OCI-LY1 (cell line): ENCODE data around the gene PI4KA.
"Not testable (repeated sequence)": the region's sequence is repeated elsewhere in the genome, so short reads cannot be mapped to it uniquely, and the experiment has no call there.

Experiments used
- H2AFZ ChIP-seq: fragments of 200-600 bp; sonication (generic), shearing (Covaris generic); 2 replicates; pipeline ENCODE4 v1.6.0; 2014; ENCODE audit warnings: antibody characterized with exemption, mild to moderate bottlenecking, low read length
- H3F3A ChIP-seq: fragments of 200-600 bp; sonication (generic), shearing (Covaris generic); 2 replicates; pipeline ENCODE4 v1.6.0; 2014; ENCODE audit warnings: mild to moderate bottlenecking, antibody characterized with exemption, low read length, moderate library complexity; ENCODE audit not compliant: insufficient read depth
- H3K27ac ChIP-seq: fragments of 200-600 bp; sonication (generic); 2 replicates; pipeline ENCODE4 v1.5.1; 2014; ENCODE audit warnings: low read length, mixed run types, mild to moderate bottlenecking, low read depth; ENCODE audit not compliant: poor library complexity, severe bottlenecking
- H3K27me3 ChIP-seq: fragments of 200-600 bp; sonication (generic); 2 replicates; pipeline ENCODE4 v1.6.0; 2014; ENCODE audit warnings: antibody characterized with exemption, mild to moderate bottlenecking, low read length, moderate library complexity; ENCODE audit not compliant: insufficient read depth
- H3K36me3 ChIP-seq: fragments of 200-600 bp; sonication (generic); 2 replicates; pipeline ENCODE4 v1.6.1; 2014; ENCODE audit warnings: mild to moderate bottlenecking, antibody characterized with exemption, low read length, moderate library complexity, mixed read lengths; ENCODE audit not compliant: insufficient read depth
- H3K4me1 ChIP-seq: fragments of 200-600 bp; sonication (generic); 2 replicates; pipeline ENCODE4 v1.5.1; 2014; ENCODE audit warnings: mild to moderate bottlenecking, low read length, moderate library complexity; ENCODE audit not compliant: insufficient read depth, severe bottlenecking
- H3K4me2 ChIP-seq: fragments of 200-600 bp; sonication (generic), shearing (Covaris generic); 2 replicates; pipeline ENCODE4 v1.6.1; 2014; ENCODE audit warnings: low read length
- H3K4me3 ChIP-seq: fragments of 200-600 bp; sonication (generic); 2 replicates; pipeline ENCODE4 v1.5.1; 2014; ENCODE audit warnings: low read length, low read depth, mild to moderate bottlenecking, mixed read lengths; ENCODE audit not compliant: poor library complexity, severe bottlenecking
- H3K79me2 ChIP-seq: fragments of 200-600 bp; shearing (Covaris generic); 2 replicates; pipeline ENCODE4 v1.6.1; 2016; ENCODE audit warnings: mixed run types, low read length, mixed read lengths; ENCODE audit not compliant: insufficient read depth
- H3K9ac ChIP-seq: fragments of 200-600 bp; sonication (generic), shearing (Covaris generic); 2 replicates; pipeline ENCODE4 v1.6.1; 2014; ENCODE audit warnings: mild to moderate bottlenecking, low read length, mixed read lengths
- H3K9me2 ChIP-seq: fragments of 200-600 bp; sonication (generic), shearing (Covaris generic); 2 replicates; pipeline ENCODE4 v1.6.1; 2014; ENCODE audit warnings: low read depth, mild to moderate bottlenecking, low read length, mixed read lengths
- H3K9me3 ChIP-seq: fragments of 200-600 bp; shearing (Covaris generic); 2 replicates; pipeline ENCODE4 v1.6.1; 2014; ENCODE audit warnings: low read length, mixed read lengths
- H4K20me1 ChIP-seq: fragments of 200-600 bp; sonication (generic), shearing (Covaris generic); 2 replicates; pipeline ENCODE4 v1.6.0; 2016; ENCODE audit warnings: mild to moderate bottlenecking, low read length; ENCODE audit not compliant: insufficient read depth
- CTCF ChIP-seq: fragments of 200-600 bp; sonication (generic), shearing (Covaris generic); IDR thresholded peaks from 2 replicates; pipeline ENCODE4 v1.5.1; 2017; ENCODE audit warnings: mild to moderate bottlenecking, antibody characterized with exemption, low read length, moderate library complexity, mixed read lengths
- EZH2 ChIP-seq: fragments of 200-600 bp; sonication (generic), shearing (Covaris generic); IDR thresholded peaks from 2 replicates; pipeline ENCODE4 v1.8.0; 2017; ENCODE audit warnings: borderline replicate concordance, mixed run types, mild to moderate bottlenecking, antibody characterized with exemption, low read length, moderate library complexity, mixed read lengths

Gene PI4KA

GRCh38 chr22:20771918-20772625, 86.5 kb downstream of the PI4KA start:
- Histone ChIP-seq H3K4me2 (no peak overlapping the region), H3K9ac (no peak overlapping the region), H3K9me2 (no peaks in the 10 kb centered on the region), H3K79me2 (no peaks in the 10 kb centered on the region), H4K20me1 (no peaks in the 10 kb centered on the region), H3K4me1 (no peaks in the 10 kb centered on the region), H3F3A (no peaks in the 10 kb centered on the region), H3K4me3 (no peak overlapping the region), H3K9me3 (no peaks in the 10 kb centered on the region), H3K27me3 (no peaks in the 10 kb centered on the region), H3K27ac (no peak overlapping the region), H3K36me3 (peaks cover 8% of the 10 kb centered on the region), H2AFZ (no peak overlapping the region)
- peak; percentile 19; the same call in 1 of the 2 replicates for TF ChIP-seq CTCF
- no peak for TF ChIP-seq EZH2

GRCh38 chr22:20769496-20769826, 89.2 kb downstream of the PI4KA start:
- not testable (repeated sequence) for H2AFZ ChIP-seq, H3K27me3 ChIP-seq, H3K79me2 ChIP-seq, H3K27ac ChIP-seq, H3K4me1 ChIP-seq, H3K9ac ChIP-seq, H3K4me3 ChIP-seq, H3F3A ChIP-seq, H3K9me2 ChIP-seq, H4K20me1 ChIP-seq, H3K9me3 ChIP-seq, H3K4me2 ChIP-seq
- peaks cover 26% of the 10 kb centered on the region for H3K36me3 ChIP-seq

- Histone ChIP-seq H3K9me2 (no peaks in the 10 kb centered on the region), H3K4me2 (no peak overlapping the region), H2AFZ (no peak overlapping the region), H3K27me3 (no peaks in the 10 kb centered on the region), H3F3A (no peaks in the 10 kb centered on the region), H3K9ac (no peak overlapping the region), H4K20me1 (no peaks in the 10 kb centered on the region), H3K79me2 (no peaks in the 10 kb centered on the region), H3K27ac (no peak overlapping the region), H3K4me3 (no peak overlapping the region), H3K36me3 (peaks cover 47% of the 10 kb centered on the region), H3K4me1 (no peaks in the 10 kb centered on the region), H3K9me3 (no peaks in the 10 kb centered on the region)
- TF ChIP-seq EZH2 (no peak), CTCF (no peak)
Observed at GRCh38 chr22:20766530-20766929, 92.1 kb downstream of the PI4KA start.

- no peaks in the 10 kb centered on the region for H3F3A ChIP-seq
- H3K9me2 ChIP-seq: no peaks in the 10 kb centered on the region
- no peak overlapping the region for H3K4me3 ChIP-seq
- peaks cover 53% of the 10 kb centered on the region for H3K36me3 ChIP-seq
- H4K20me1 ChIP-seq: no peaks in the 10 kb centered on the region
- H3K27me3 ChIP-seq: no peaks in the 10 kb centered on the region
- H3K4me2 ChIP-seq: no peak overlapping the region
- no peak overlapping the region for H3K9ac ChIP-seq
- no peaks in the 10 kb centered on the region for H3K79me2 ChIP-seq
- TF ChIP-seq CTCF (no peak), EZH2 (no peak)
- no peak overlapping the region for H2AFZ ChIP-seq
- H3K27ac ChIP-seq: no peak overlapping the region
- no peaks in the 10 kb centered on the region for H3K4me1 ChIP-seq
- no peaks in the 10 kb centered on the region for H3K9me3 ChIP-seq
Observed at GRCh38 chr22:20765938-20766337, 92.7 kb downstream of the PI4KA start.
